ENCODE data around the gene IGSF23. TPM values are rescaled to one million over a fixed set of nuclear protein-coding genes. Genes with fewer than 3 reads are reported as not detected.
"Not testable (repeated sequence)": the region's sequence is repeated elsewhere in the genome, so short reads cannot be mapped to it uniquely, and the experiment has no call there.

Gene IGSF23
- total and polyA plus RNA-seq, 2 of the 13 experiments (the other 11 are each of a cell fraction or from before 2014, with no cell fraction given): 2.3 to 8.8 TPM

- in situ Hi-C loops (cut with HindIII; ENCODE audit: extremely low pct_ligation_motif_present, low pct_unique_long_range_greater_than_20kb); H2AFZ ChIP-seq (ENCODE audit: low read length); intact Hi-C loops (cut with micrococcal nuclease; ENCODE audit: unreplicated experiment); ATAC-seq; H3K9me3 ChIP-seq (ENCODE audit: low read length); H3K27me3 ChIP-seq (ENCODE audit: control insufficient read depth in 1 of 2, insufficient read depth in 2 of 2, low read length in 2 of 2); H3K36me3 ChIP-seq (replicated peaks in 1 of 2; ENCODE audit: control insufficient read depth in 1 of 2, insufficient read depth in 2 of 2, low read length in 2 of 2); H3K4me2 ChIP-seq (ENCODE audit: low read depth, low read length); CTCF ChIA-PET (ENCODE audit: low intra/inter-chr PET ratio, low total read pairs); H3K9ac ChIP-seq (ENCODE audit: insufficient read depth, low read depth, low read length); BruUV-seq (replicated peaks); POLR2A ChIA-PET; H4K20me1 ChIP-seq (ENCODE audit: insufficient read depth, low read length); DNase-seq (ENCODE audit: low spot score); H3K79me2 ChIP-seq (ENCODE audit: insufficient read depth, low read length); H3K4me3 ChIP-seq (replicated peaks in 1 of 3; ENCODE audit: insufficient read depth in 1 of 3, low read depth in 2 of 3, low read length in 3 of 3); FAIRE-seq: not testable (repeated sequence)
- Histone ChIP-seq H3K4me1 (ENCODE audit: insufficient read depth, low read length) (peaks cover 77% of the 10 kb centered on the region), H3K27ac (ENCODE audit: extremely low read length, insufficient read depth, low read length) (peak overlapping the region; percentile 18)
- 0% methylated on average over 1 of the region's 1 CpG for WGBS (ENCODE audit: low lambda C conversion rate)
These were observed 19.5 kb upstream of the IGSF23 start for GRCh38 chr19:44593866-44594266.

DNA sequence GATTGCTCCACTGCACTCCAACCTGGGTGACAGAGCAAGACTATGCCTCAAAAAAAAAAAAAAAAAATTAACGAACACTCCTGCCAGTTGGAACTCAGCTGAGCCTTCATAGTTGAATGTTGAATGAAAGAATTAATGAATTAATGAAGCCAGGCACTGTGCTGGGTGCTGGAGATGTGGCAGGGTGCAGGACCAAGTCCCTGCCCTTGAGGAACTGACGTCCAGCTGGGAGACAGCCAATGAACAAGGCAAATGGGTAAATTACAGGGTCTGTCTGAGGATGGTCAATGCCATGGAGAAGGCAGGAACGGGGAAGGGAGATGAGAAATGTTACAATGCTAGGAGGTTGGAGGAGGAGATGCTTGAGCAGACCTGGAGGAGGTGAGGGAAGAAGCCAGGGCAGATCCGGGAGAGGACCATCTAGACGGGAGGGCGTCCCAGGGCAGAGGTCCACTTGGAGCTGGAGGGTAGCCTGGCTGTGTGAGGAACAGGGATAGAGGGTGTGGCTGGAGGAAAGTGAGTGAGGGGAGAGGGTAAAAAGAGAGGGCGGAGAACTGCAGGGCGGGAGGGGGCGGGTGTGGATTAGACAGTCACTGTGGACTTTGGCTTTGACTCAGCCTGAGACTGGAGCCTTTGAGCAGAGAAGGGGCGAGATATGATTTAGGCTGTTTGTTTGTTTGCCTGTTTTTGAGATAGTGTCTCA lies 16.8 kb upstream of the IGSF23 start:
- H3K79me2 ChIP-seq (ENCODE audit: insufficient read depth, low read length): no peaks in the 10 kb centered on the region
- H3K36me3 ChIP-seq (replicated peaks in 1 of 2; ENCODE audit: control insufficient read depth in 1 of 2, insufficient read depth in 2 of 2, low read length in 2 of 2): no peaks in the 10 kb centered on the region
- peak; percentile 70 for FAIRE-seq
- no peak overlapping the region for H2AFZ ChIP-seq (ENCODE audit: low read length)
- no TSS peak for BruUV-seq (replicated peaks)
- peak overlapping the region in 1 of 3 experiments; percentile 43; a peak in 2 of 6 replicates for H3K4me3 ChIP-seq (replicated peaks in 1 of 3; ENCODE audit: insufficient read depth in 1 of 3, low read depth in 2 of 3, low read length in 3 of 3)
- intact Hi-C loops (cut with micrococcal nuclease; ENCODE audit: unreplicated experiment): no loop called here
- peak overlapping the region; percentile 69 for H3K4me2 ChIP-seq (ENCODE audit: low read depth, low read length)
- WGBS (ENCODE audit: low lambda C conversion rate): 14% methylated on average over 10 of the region's 10 CpGs
- no peak overlapping the region for H3K9ac ChIP-seq (ENCODE audit: insufficient read depth, low read depth, low read length)
- peak; percentile 79 for DNase-seq (ENCODE audit: low spot score)
- H3K9me3 ChIP-seq (ENCODE audit: low read length): no peaks in the 10 kb centered on the region
- peak; percentile 86 for ATAC-seq
- in situ Hi-C loops (cut with HindIII; ENCODE audit: extremely low pct_ligation_motif_present, low pct_unique_long_range_greater_than_20kb): no loop called here
- no peaks in the 10 kb centered on the region for H4K20me1 ChIP-seq (ENCODE audit: insufficient read depth, low read length)
- 0 out of 5 replicates have a peak, but pooled peaks cover 0 to 1% of the 10 kb centered on the region in 2 experiments for H3K27me3 ChIP-seq (ENCODE audit: control insufficient read depth in 1 of 2, insufficient read depth in 2 of 2, low read length in 2 of 2)
- POLR2A ChIA-PET: interaction anchor here (0.7 to 1.4 kb wide), 4 partner anchors 8 to 19 kb away, joined by 4 to 13 read pairs (median 6); partner anchors contain the start of gene IGSF23
- H3K27ac ChIP-seq (ENCODE audit: extremely low read length, insufficient read depth, low read length): no peak overlapping the region
- H3K4me1 ChIP-seq (ENCODE audit: insufficient read depth, low read length): peaks cover 61% of the 10 kb centered on the region
- CTCF ChIA-PET (ENCODE audit: low intra/inter-chr PET ratio, low total read pairs): no interaction called here
- TF ChIP-seq SAP130 (CRISPR knock-in tag; IDR thresholded peaks at IDR 0.05; ENCODE audit: low read depth) (peak; percentile 47; the same call in 1 of the 2 replicates), FOXP4 (CRISPR knock-in tag; IDR thresholded peaks at IDR 0.05) (peak; percentile 91), LCORL (IDR thresholded peaks at IDR 0.05) (no peak), LCORL (CRISPR knock-in tag; IDR thresholded peaks at IDR 0.05) (peak; percentile 90), PATZ1 (CRISPR knock-in tag; IDR thresholded peaks at IDR 0.05) (peak; percentile 66; the same call in 1 of the 2 replicates)
- TF ChIP-seq, protein P1, sequence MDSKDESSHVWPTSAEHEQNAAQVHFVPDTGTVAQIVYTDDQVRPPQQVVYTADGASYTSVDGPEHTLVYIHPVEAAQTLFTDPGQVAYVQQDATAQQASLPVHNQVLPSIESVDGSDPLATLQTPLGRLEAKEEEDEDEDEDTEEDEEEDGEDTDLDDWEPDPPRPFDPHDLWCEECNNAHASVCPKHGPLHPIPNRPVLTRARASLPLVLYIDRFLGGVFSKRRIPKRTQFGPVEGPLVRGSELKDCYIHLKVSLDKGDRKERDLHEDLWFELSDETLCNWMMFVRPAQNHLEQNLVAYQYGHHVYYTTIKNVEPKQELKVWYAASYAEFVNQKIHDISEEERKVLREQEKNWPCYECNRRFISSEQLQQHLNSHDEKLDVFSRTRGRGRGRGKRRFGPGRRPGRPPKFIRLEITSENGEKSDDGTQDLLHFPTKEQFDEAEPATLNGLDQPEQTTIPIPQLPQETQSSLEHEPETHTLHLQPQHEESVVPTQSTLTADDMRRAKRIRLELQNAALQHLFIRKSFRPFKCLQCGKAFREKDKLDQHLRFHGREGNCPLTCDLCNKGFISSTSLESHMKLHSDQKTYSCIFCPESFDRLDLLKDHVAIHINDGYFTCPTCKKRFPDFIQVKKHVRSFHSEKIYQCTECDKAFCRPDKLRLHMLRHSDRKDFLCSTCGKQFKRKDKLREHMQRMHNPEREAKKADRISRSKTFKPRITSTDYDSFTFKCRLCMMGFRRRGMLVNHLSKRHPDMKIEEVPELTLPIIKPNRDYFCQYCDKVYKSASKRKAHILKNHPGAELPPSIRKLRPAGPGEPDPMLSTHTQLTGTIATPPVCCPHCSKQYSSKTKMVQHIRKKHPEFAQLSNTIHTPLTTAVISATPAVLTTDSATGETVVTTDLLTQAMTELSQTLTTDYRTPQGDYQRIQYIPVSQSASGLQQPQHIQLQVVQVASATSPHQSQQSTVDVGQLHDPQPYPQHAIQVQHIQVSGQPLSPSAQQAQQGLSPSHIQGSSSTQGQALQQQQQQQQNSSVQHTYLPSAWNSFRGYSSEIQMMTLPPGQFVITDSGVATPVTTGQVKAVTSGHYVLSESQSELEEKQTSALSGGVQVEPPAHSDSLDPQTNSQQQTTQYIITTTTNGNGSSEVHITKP (CRISPR knock-in tag; IDR thresholded peaks at IDR 0.05; ENCODE audit: low read depth): no peak
- TF ChIP-seq, protein P2, sequence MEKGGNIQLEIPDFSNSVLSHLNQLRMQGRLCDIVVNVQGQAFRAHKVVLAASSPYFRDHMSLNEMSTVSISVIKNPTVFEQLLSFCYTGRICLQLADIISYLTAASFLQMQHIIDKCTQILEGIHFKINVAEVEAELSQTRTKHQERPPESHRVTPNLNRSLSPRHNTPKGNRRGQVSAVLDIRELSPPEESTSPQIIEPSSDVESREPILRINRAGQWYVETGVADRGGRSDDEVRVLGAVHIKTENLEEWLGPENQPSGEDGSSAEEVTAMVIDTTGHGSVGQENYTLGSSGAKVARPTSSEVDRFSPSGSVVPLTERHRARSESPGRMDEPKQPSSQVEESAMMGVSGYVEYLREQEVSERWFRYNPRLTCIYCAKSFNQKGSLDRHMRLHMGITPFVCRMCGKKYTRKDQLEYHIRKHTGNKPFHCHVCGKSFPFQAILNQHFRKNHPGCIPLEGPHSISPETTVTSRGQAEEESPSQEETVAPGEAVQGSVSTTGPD (CRISPR knock-in tag; IDR thresholded peaks at IDR 0.05): no peak
